Neural cell (in vitro differentiated cells): ENCODE results near the gene DCTN1. TPM values are rescaled to one million over a fixed set of nuclear protein-coding genes. Genes with fewer than 3 reads are reported as not detected.

ENCODE experiments used
- H2AFZ ChIP-seq: fragments of 200-600, 300-800 bp; sonication (generic), shearing (Covaris generic); 2 replicates; pipeline ENCODE4 v1.6.0; 2014; ENCODE audit warnings: low read depth, mild to moderate bottlenecking, antibody characterized with exemption, low read length, moderate library complexity
- H3F3A ChIP-seq: fragments of 200-600 bp; shearing (Covaris generic); 2 replicates; pipeline ENCODE4 v1.6.1; 2016; ENCODE audit warnings: mild to moderate bottlenecking, moderate library complexity, mixed read lengths, antibody characterized with exemption, low read length; ENCODE audit not compliant: insufficient read depth, poor library complexity, severe bottlenecking
- H3K27ac ChIP-seq: fragments of 200-600, 300-800 bp; sonication (generic), shearing (Covaris generic); 2 replicates; pipeline ENCODE4 v1.5.1; 2014; ENCODE audit warnings: mild to moderate bottlenecking, low read length, moderate library complexity
- H3K27me3 ChIP-seq: fragments of 300-800, 200-600 bp; sonication (generic), shearing (Covaris generic); 2 replicates; pipeline ENCODE4 v1.6.0; 2014; ENCODE audit warnings: mild to moderate bottlenecking, low read depth, low read length, moderate library complexity; ENCODE audit not compliant: insufficient read depth
- H3K36me3 ChIP-seq: fragments of 300-800, 200-600 bp; sonication (generic), shearing (Covaris generic); 2 replicates; pipeline ENCODE4 v1.5.1; 2014; ENCODE audit warnings: mild to moderate bottlenecking, antibody characterized with exemption, low read length, moderate library complexity; ENCODE audit not compliant: insufficient read depth
- H3K4me2 ChIP-seq: fragments of 300-800, 200-600 bp; sonication (generic), shearing (Covaris generic); 2 replicates; pipeline ENCODE4 v1.6.0; 2014; ENCODE audit warnings: mild to moderate bottlenecking, low read length
- H3K4me3 ChIP-seq: fragments of 300-800, 200-600 bp; sonication (generic), shearing (Covaris generic); 2 replicates; pipeline ENCODE4 v1.5.1; 2014; ENCODE audit warnings: mild to moderate bottlenecking, low read length, moderate library complexity
- H3K79me2 ChIP-seq: fragments of 200-600 bp; shearing (Covaris generic); replicated peaks from 2 replicates; pipeline ENCODE4 v1.6.0; 2014; ENCODE audit warnings: mild to moderate bottlenecking, low read length, moderate library complexity; ENCODE audit not compliant: insufficient read depth
- H3K9ac ChIP-seq: fragments of 300-800, 200-600 bp; sonication (generic), shearing (Covaris generic); 2 replicates; pipeline ENCODE4 v1.6.1; 2016; ENCODE audit warnings: mild to moderate bottlenecking, low read length, mixed read lengths
- H3K9me2 ChIP-seq: fragments of 200-600 bp; shearing (Covaris generic); 2 replicates; pipeline ENCODE4 v1.6.1; 2016; ENCODE audit warnings: mild to moderate bottlenecking, low read length, mixed read lengths; ENCODE audit not compliant: insufficient read depth
- H3K9me3 ChIP-seq: fragments of 200-600, 300-800 bp; sonication (generic), shearing (Covaris generic); 2 replicates; pipeline ENCODE4 v1.6.1; 2016; ENCODE audit warnings: mild to moderate bottlenecking, mixed run types, low read length, moderate library complexity, mixed read lengths
- H4K20me1 ChIP-seq: fragments of 200-600 bp; shearing (Covaris generic); 2 replicates; pipeline ENCODE4 v1.6.1; 2016; ENCODE audit warnings: mild to moderate bottlenecking, mixed run types; ENCODE audit not compliant: insufficient read depth
- EP300 ChIP-seq: fragments of 450-650 bp; conservative IDR thresholded peaks from 2 replicates; pipeline ENCODE4 v1.6.1; 2014; ENCODE audit warnings: antibody characterized with exemption, mild to moderate bottlenecking, moderate library complexity; ENCODE audit not compliant: poor library complexity, severe bottlenecking
- EZH2 ChIP-seq: fragments of 200-600, 300-800 bp; shearing (Covaris generic), sonication (generic); IDR thresholded peaks from 2 replicates; pipeline ENCODE4 v1.6.1; 2014; ENCODE audit warnings: antibody characterized with exemption, low read length, borderline replicate concordance, mild to moderate bottlenecking; ENCODE audit not compliant: insufficient read depth, poor library complexity, severe bottlenecking
- MXI1 ChIP-seq: fragments of 450-650 bp; conservative IDR thresholded peaks from 2 replicates; pipeline ENCODE4 v1.6.1; 2014; ENCODE audit warnings: antibody characterized with exemption, mild to moderate bottlenecking; ENCODE audit not compliant: poor library complexity, severe bottlenecking
- POLR2AphosphoS5 ChIP-seq: IDR thresholded peaks from 2 replicates; pipeline ENCODE4 v1.6.1; 2012
- RAD21 ChIP-seq: fragments of 450-650 bp; conservative IDR thresholded peaks from 2 replicates; pipeline ENCODE4 v1.6.1; 2014; ENCODE audit warnings: antibody characterized with exemption, mild to moderate bottlenecking, moderate library complexity
- REST ChIP-seq: IDR thresholded peaks from 2 replicates; pipeline ENCODE4 v1.6.1; 2012; ENCODE audit warnings: borderline replicate concordance
- SMC3 ChIP-seq: fragments of 450-650 bp; conservative IDR thresholded peaks from 2 replicates; pipeline ENCODE4 v1.6.1; 2014; ENCODE audit warnings: antibody characterized with exemption, mild to moderate bottlenecking, moderate library complexity; ENCODE audit not compliant: poor library complexity
- TAF1 ChIP-seq: IDR thresholded peaks from 2 replicates; pipeline ENCODE4 v1.6.1; 2012; ENCODE audit warnings: low read depth
- polyA plus RNA-seq: library from polyadenylated mRNA; depleted of rRNA; stranded (reverse); fragments of >200 nt; gene quantifications from 2 replicates; pipeline ENCODE4 v1.2.3, GENCODE V29; 2014
- TF ChIP-seq, protein P1 (sequence below): fragments of 450-650 bp; IDR thresholded peaks from 2 replicates; pipeline ENCODE4 v1.5.1; 2014; ENCODE audit warnings: antibody characterized with exemption, mild to moderate bottlenecking, moderate library complexity; ENCODE audit not compliant: poor library complexity, severe bottlenecking

The DCTN1 gene
- polyA plus RNA-seq, 1 donor from 2014 or later, result 160 TPM

DNA sequence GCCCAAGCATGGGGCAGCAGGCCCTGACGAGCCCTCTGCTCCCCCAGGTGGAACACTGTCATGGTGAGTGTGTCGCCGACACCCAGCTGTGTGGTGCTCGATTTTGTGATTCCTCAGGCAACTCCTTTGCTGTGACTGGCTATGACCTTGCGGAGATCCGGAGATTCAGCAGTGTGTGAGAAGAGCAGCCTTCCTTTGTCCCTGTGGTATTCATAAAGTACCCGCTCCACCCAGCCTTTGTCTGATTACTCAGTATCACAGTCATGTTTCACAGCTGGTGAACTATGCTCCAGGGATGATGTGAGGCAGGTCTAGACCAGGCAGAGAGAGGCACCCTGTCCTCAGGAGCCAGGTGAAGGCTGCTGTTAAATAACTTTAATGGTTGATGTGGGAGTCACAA lies 45.4 kb upstream of the DCTN1 start:
- no peaks in the 10 kb centered on the region for H3K9me3 ChIP-seq
- no peak overlapping the region for H3K4me2 ChIP-seq
- no peaks in the 10 kb centered on the region for H3K9me2 ChIP-seq
- H3K27ac ChIP-seq, result no peak overlapping the region
- no peak overlapping the region for H3K4me3 ChIP-seq
- no peaks in the 10 kb centered on the region for H3F3A ChIP-seq
- no peaks in the 10 kb centered on the region for H3K36me3 ChIP-seq
- TF ChIP-seq POLR2AphosphoS5 (no peak), EZH2 (no peak), TAF1 (no peak), SMC3 (no peak), MXI1 (no peak), EP300 (no peak)
- H4K20me1 ChIP-seq, result no peaks in the 10 kb centered on the region
- no peak overlapping the region for H2AFZ ChIP-seq
- no peak overlapping the region for H3K9ac ChIP-seq
- no peaks in the 10 kb centered on the region for H3K27me3 ChIP-seq
- no peaks in the 10 kb centered on the region for H3K79me2 ChIP-seq

DNA sequence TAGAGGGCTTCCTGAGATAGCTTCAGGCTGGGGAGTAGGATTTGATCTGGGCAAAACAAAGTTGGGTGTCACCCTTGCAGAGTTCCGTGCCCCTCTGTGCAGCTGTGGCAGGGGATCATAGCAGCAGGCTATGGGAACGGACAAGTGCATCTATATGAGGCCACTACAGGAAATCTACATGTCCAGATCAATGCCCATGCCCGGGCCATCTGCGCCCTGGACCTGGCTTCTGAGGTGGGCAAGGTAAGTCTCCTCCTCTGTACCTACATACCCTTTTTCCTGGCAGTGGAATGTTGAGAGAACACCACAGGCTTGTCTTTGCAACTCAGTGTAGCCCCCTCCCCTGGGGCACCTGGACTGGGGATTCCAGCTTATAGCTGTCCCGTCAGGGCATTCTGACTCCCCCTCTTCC lies 44.9 kb upstream of the DCTN1 start:
- no peak overlapping the region for H3K27ac ChIP-seq
- no peaks in the 10 kb centered on the region for H3K36me3 ChIP-seq

More for the DNA sequence above, 44.9 kb upstream of the DCTN1 start:
- no peaks in the 10 kb centered on the region for H3K79me2 ChIP-seq
- no peak overlapping the region for H2AFZ ChIP-seq
- H4K20me1 ChIP-seq, result no peaks in the 10 kb centered on the region
- H3K4me3 ChIP-seq, result no peak overlapping the region
- no peak for TF ChIP-seq RAD21
- TF ChIP-seq TAF1, result no peak
- TF ChIP-seq SMC3, result no peak
- no peak for TF ChIP-seq MXI1
- no peak for TF ChIP-seq EP300
- TF ChIP-seq EZH2, result no peak
- TF ChIP-seq, protein P1, sequence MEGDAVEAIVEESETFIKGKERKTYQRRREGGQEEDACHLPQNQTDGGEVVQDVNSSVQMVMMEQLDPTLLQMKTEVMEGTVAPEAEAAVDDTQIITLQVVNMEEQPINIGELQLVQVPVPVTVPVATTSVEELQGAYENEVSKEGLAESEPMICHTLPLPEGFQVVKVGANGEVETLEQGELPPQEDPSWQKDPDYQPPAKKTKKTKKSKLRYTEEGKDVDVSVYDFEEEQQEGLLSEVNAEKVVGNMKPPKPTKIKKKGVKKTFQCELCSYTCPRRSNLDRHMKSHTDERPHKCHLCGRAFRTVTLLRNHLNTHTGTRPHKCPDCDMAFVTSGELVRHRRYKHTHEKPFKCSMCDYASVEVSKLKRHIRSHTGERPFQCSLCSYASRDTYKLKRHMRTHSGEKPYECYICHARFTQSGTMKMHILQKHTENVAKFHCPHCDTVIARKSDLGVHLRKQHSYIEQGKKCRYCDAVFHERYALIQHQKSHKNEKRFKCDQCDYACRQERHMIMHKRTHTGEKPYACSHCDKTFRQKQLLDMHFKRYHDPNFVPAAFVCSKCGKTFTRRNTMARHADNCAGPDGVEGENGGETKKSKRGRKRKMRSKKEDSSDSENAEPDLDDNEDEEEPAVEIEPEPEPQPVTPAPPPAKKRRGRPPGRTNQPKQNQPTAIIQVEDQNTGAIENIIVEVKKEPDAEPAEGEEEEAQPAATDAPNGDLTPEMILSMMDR, result no peak
- no peak for TF ChIP-seq REST
- TF ChIP-seq POLR2AphosphoS5, result no peak
- H3K9ac ChIP-seq, result no peak overlapping the region
- H3K9me3 ChIP-seq, result no peaks in the 10 kb centered on the region
- H3K9me2 ChIP-seq, result no peaks in the 10 kb centered on the region
- H3F3A ChIP-seq, result no peaks in the 10 kb centered on the region
- H3K4me2 ChIP-seq, result no peak overlapping the region
- no peaks in the 10 kb centered on the region for H3K27me3 ChIP-seq
